Liver (tissue), 9 donors: Measurements from ENCODE around the gene SLC16A8. TPM values are rescaled to one million over a fixed set of nuclear protein-coding genes. Genes with fewer than 3 reads are reported as not detected.
A peak's percentile ranks its signal among the peaks of the same experiment; 100 is the strongest.

Experiments used
- DNase-seq: peaks from one replicate; pipeline ENCODE4 v3.0.0-alpha.2; 2017; ENCODE audit warnings: low spot score
- H3K27ac ChIP-seq, 2 donors: one replicate each; pipeline ENCODE4 v1.7.0; 2013; ENCODE audit warnings: inconsistent platforms in 2 of 2, low read length in 2 of 2, control low read depth in 1 of 2, low read depth in 1 of 2, mild to moderate bottlenecking in 1 of 2
- H3K27me3 ChIP-seq, 4 donors: one replicate each; pipeline versions ENCODE4 v1.6.1 to v1.7.0; 2013; ENCODE audit warnings: low read length in 3 of 4, inconsistent platforms in 1 of 4, mild to moderate bottlenecking in 1 of 4, moderate library complexity in 1 of 4; ENCODE audit not compliant: control insufficient read depth in 4 of 4, insufficient read depth in 4 of 4
- H3K36me3 ChIP-seq, 4 donors: one replicate each; pipeline versions ENCODE4 v1.6.1 to v1.7.0; 2013; ENCODE audit warnings: low read length in 3 of 4, mild to moderate bottlenecking in 3 of 4, low read depth in 1 of 4, moderate library complexity in 1 of 4; ENCODE audit not compliant: control insufficient read depth in 4 of 4, insufficient read depth in 3 of 4
- H3K4me1 ChIP-seq, 4 donors: one replicate each; pipeline versions ENCODE4 v1.6.1 to v1.7.0; 2013; ENCODE audit warnings: low read length in 3 of 4, mild to moderate bottlenecking in 3 of 4, moderate library complexity in 1 of 4; ENCODE audit not compliant: control insufficient read depth in 4 of 4, insufficient read depth in 4 of 4
- H3K4me3 ChIP-seq, 3 donors: one replicate each; pipeline versions ENCODE4 v1.6.1 to v1.7.0; 2013; ENCODE audit warnings: low read length in 3 of 3, control low read depth in 1 of 3, low read depth in 1 of 3, mild to moderate bottlenecking in 1 of 3
- H3K9ac ChIP-seq, 2 donors: one replicate each; pipeline ENCODE4 v1.7.0; 2013; ENCODE audit warnings: low read length in 2 of 2, mild to moderate bottlenecking in 2 of 2, moderate library complexity in 2 of 2, control low read depth in 1 of 2, low read depth in 1 of 2
- H3K9me3 ChIP-seq, 4 donors: one replicate each; pipeline versions ENCODE4 v1.6.1 to v1.7.0; 2013; ENCODE audit warnings: low read length in 3 of 4; ENCODE audit not compliant: control insufficient read depth in 4 of 4
- ATF3 ChIP-seq: IDR thresholded peaks from 2 replicates; pipeline ENCODE4 v1.6.1; 2016; ENCODE audit warnings: antibody characterized with exemption
- EGR1 ChIP-seq, 2 donors: IDR thresholded peaks; 2 replicates each; pipeline ENCODE4 v1.6.1; 2016 to 2018; ENCODE audit warnings: antibody characterized with exemption in 2 of 2, low read depth in 2 of 2
- FOXA1 ChIP-seq: IDR thresholded peaks from 2 replicates; pipeline ENCODE4 v1.6.1; 2016; ENCODE audit warnings: antibody characterized with exemption
- FOXA2 ChIP-seq: IDR thresholded peaks from 2 replicates; pipeline ENCODE4 v1.6.1; 2016; ENCODE audit warnings: antibody characterized with exemption
- GABPA ChIP-seq, 2 donors: IDR thresholded peaks in 1 of 2; conservative IDR thresholded peaks in 1 of 2; 2 replicates each; pipeline ENCODE4 v1.6.1; 2016; ENCODE audit warnings: antibody characterized with exemption in 2 of 2, mild to moderate bottlenecking in 1 of 2, moderate library complexity in 1 of 2
- HNF4A ChIP-seq, 2 donors: conservative IDR thresholded peaks; 2 replicates each; pipeline ENCODE4 v1.6.1; 2016; ENCODE audit warnings: antibody characterized with exemption in 2 of 2, mild to moderate bottlenecking in 2 of 2
- HNF4G ChIP-seq: IDR thresholded peaks from 2 replicates; pipeline ENCODE4 v1.6.1; 2016; ENCODE audit warnings: antibody characterized with exemption
- JUND ChIP-seq, 2 donors: IDR thresholded peaks; 2 replicates each; pipeline ENCODE4 v1.6.1; 2016; ENCODE audit warnings: antibody characterized with exemption in 2 of 2
- NR2F2 ChIP-seq: IDR thresholded peaks from 2 replicates; pipeline ENCODE4 v1.6.1; 2016; ENCODE audit warnings: antibody characterized with exemption
- RAD21 ChIP-seq, 2 donors: IDR thresholded peaks; 2 replicates each; pipeline ENCODE4 v1.6.1; 2016; ENCODE audit warnings: antibody characterized with exemption in 2 of 2, mild to moderate bottlenecking in 2 of 2
- RXRA ChIP-seq, 2 donors: IDR thresholded peaks; 2 replicates each; pipeline ENCODE4 v1.6.1; 2017 to 2018; ENCODE audit warnings: antibody characterized with exemption in 2 of 2, mild to moderate bottlenecking in 1 of 2
- SP1 ChIP-seq: IDR thresholded peaks from 2 replicates; pipeline ENCODE4 v1.6.1; 2018; ENCODE audit warnings: antibody characterized with exemption, mild to moderate bottlenecking
- TAF1 ChIP-seq: conservative IDR thresholded peaks from 2 replicates; pipeline ENCODE4 v1.6.1; 2016; ENCODE audit warnings: antibody characterized with exemption, mild to moderate bottlenecking
- YY1 ChIP-seq: IDR thresholded peaks from 2 replicates; pipeline ENCODE4 v1.6.1; 2016; ENCODE audit warnings: antibody characterized with exemption, mild to moderate bottlenecking
- ZBTB33 ChIP-seq: IDR thresholded peaks from 2 replicates; pipeline ENCODE4 v1.6.1; 2016; ENCODE audit warnings: antibody characterized with exemption
- WGBS: extraction: QIAGEN DNeasy Blood & Tissue Kit; methylation state at CpG from one replicate; pipeline ENCODE4 v1.1.7; 2013; 5-methylcytosine and 5-hydroxymethylcytosine counted together
- polyA plus RNA-seq, 2 donors: library from polyadenylated mRNA; stranded (reverse) in 1 of 2; unstranded in 1 of 2; fragments of 200-250 nt in 1 of 2; fragments of >200 nt in 1 of 2; fragmentation: Nextera tagmentation in 1 of 2; extraction: Ambion mirVana in 1 of 2; gene quantifications; one replicate each; pipeline versions ENCODE4 v1.2.1 to v1.2.3, GENCODE V29; 2013 to 2015
- total RNA-seq, 2 donors: library from RNA; depleted of rRNA; stranded (reverse); fragments of >200 nt; gene quantifications; one replicate each; pipeline ENCODE4 v1.2.3, GENCODE V29; 2014
- TF ChIP-seq, protein P1 (sequence below): IDR thresholded peaks from 2 replicates; pipeline ENCODE4 v1.6.1; 2016; ENCODE audit warnings: antibody characterized with exemption, mild to moderate bottlenecking
- TF ChIP-seq, protein P2 (sequence below): IDR thresholded peaks from 2 replicates; pipeline ENCODE4 v1.6.1; 2016; ENCODE audit warnings: antibody characterized with exemption
- TF ChIP-seq, protein P3 (sequence below): fragments of 150-350 bp; IDR thresholded peaks from 2 replicates; pipeline ENCODE4 v1.5.1; 2017; ENCODE audit warnings: improper control_type of control experiment, low read depth, low read length; ENCODE audit not compliant: missing input control
- donor health status: healthy.
- donor health status: healthy.
- donor health status: healthy.
- donor health status: healthy.
- donor health status: healthy.

SLC16A8 gene
- total and polyA plus RNA-seq, 4 donors: 0.10 TPM; not detected in 3

DNA sequence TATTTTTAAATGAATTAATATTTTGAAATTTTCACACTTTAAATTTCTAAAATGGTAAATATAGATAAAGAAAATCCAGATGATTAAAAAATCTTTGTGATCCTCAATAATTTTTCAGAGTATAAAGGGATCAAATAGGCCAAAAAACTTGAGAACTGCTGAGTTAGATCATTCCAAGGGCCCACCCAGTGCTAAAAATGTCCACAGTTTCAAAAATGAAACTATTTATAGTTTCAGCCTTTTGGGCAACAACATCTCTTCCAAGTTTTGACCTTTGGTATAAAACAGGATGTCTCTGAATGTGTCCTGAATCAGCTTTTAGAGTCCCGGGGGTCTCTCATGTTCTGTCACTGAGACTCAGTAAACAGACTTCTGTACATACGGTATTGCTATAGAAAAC is 47.4 kb upstream of the SLC16A8 start:
- DNase-seq: no peak
- 71% methylated on average over 2 of the region's 2 CpGs for WGBS
- TF ChIP-seq, protein P1, sequence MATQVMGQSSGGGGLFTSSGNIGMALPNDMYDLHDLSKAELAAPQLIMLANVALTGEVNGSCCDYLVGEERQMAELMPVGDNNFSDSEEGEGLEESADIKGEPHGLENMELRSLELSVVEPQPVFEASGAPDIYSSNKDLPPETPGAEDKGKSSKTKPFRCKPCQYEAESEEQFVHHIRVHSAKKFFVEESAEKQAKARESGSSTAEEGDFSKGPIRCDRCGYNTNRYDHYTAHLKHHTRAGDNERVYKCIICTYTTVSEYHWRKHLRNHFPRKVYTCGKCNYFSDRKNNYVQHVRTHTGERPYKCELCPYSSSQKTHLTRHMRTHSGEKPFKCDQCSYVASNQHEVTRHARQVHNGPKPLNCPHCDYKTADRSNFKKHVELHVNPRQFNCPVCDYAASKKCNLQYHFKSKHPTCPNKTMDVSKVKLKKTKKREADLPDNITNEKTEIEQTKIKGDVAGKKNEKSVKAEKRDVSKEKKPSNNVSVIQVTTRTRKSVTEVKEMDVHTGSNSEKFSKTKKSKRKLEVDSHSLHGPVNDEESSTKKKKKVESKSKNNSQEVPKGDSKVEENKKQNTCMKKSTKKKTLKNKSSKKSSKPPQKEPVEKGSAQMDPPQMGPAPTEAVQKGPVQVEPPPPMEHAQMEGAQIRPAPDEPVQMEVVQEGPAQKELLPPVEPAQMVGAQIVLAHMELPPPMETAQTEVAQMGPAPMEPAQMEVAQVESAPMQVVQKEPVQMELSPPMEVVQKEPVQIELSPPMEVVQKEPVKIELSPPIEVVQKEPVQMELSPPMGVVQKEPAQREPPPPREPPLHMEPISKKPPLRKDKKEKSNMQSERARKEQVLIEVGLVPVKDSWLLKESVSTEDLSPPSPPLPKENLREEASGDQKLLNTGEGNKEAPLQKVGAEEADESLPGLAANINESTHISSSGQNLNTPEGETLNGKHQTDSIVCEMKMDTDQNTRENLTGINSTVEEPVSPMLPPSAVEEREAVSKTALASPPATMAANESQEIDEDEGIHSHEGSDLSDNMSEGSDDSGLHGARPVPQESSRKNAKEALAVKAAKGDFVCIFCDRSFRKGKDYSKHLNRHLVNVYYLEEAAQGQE: no peak
- TF ChIP-seq JUND (IDR thresholded peaks at IDR 0.05) (no peak), NR2F2 (peak; percentile 83), RXRA (IDR thresholded peaks at IDR 0.05) (no peak), SP1 (no peak), YY1 (no peak), HNF4G (no peak)
- Histone ChIP-seq H3K27me3 (no peaks in the 10 kb centered on the region), H3K27ac (no peak overlapping the region), H3K36me3 (peaks cover 2 to 12% (median 8%) of the 10 kb centered on the region in 4 donors), H3K9ac (no peak overlapping the region), H3K9me3 (no peaks in the 10 kb centered on the region), H3K4me3 (no peak overlapping the region), H3K4me1 (no peaks in the 10 kb centered on the region)

GRCh38 chr22:38129856-38130255 is 45.9 kb upstream of the SLC16A8 start:
- H3K4me3 ChIP-seq: no peak overlapping the region
- DNase-seq: no peak
- no peaks in the 10 kb centered on the region for H3K4me1 ChIP-seq
- H3K27ac ChIP-seq: no peak overlapping the region
- TF ChIP-seq ATF3: no peak
- TF ChIP-seq EGR1 (IDR thresholded peaks at IDR 0.05; ENCODE audit: low read depth in 2 of 2): no peak
- no peak for TF ChIP-seq FOXA1
- TF ChIP-seq, protein P2, sequence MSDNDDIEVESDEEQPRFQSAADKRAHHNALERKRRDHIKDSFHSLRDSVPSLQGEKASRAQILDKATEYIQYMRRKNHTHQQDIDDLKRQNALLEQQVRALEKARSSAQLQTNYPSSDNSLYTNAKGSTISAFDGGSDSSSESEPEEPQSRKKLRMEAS: no peak
- no peak for TF ChIP-seq RXRA (IDR thresholded peaks at IDR 0.05)
- TF ChIP-seq, protein P3, sequence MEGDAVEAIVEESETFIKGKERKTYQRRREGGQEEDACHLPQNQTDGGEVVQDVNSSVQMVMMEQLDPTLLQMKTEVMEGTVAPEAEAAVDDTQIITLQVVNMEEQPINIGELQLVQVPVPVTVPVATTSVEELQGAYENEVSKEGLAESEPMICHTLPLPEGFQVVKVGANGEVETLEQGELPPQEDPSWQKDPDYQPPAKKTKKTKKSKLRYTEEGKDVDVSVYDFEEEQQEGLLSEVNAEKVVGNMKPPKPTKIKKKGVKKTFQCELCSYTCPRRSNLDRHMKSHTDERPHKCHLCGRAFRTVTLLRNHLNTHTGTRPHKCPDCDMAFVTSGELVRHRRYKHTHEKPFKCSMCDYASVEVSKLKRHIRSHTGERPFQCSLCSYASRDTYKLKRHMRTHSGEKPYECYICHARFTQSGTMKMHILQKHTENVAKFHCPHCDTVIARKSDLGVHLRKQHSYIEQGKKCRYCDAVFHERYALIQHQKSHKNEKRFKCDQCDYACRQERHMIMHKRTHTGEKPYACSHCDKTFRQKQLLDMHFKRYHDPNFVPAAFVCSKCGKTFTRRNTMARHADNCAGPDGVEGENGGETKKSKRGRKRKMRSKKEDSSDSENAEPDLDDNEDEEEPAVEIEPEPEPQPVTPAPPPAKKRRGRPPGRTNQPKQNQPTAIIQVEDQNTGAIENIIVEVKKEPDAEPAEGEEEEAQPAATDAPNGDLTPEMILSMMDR: no peak
- TF ChIP-seq SP1: no peak
- TF ChIP-seq TAF1: no peak
- no peak for TF ChIP-seq JUND (IDR thresholded peaks at IDR 0.05)
- no peak for TF ChIP-seq YY1
- TF ChIP-seq HNF4G: no peak
- no peak for TF ChIP-seq GABPA (IDR thresholded peaks at IDR 0.05 in 1 of 2, conservative IDR thresholded peaks at IDR 0.05 in 1 of 2)
- TF ChIP-seq HNF4A (conservative IDR thresholded peaks at IDR 0.05): no peak
- TF ChIP-seq RAD21 (IDR thresholded peaks at IDR 0.05): no peak
- no peak for TF ChIP-seq ZBTB33
- TF ChIP-seq, protein P1: no peak
- no peak for TF ChIP-seq FOXA2
- no peak for TF ChIP-seq NR2F2
- 95% methylated on average over 9 of the region's 9 CpGs for WGBS
- H3K9me3 ChIP-seq: no peaks in the 10 kb centered on the region
- H3K36me3 ChIP-seq: peaks cover 2 to 12% (median 5%) of the 10 kb centered on the region in 4 donors
- no peaks in the 10 kb centered on the region for H3K27me3 ChIP-seq
- H3K9ac ChIP-seq: no peak overlapping the region
